Activated CD4-positive, alpha-beta T cell treated with anti-CD3 and anti-CD28 coated beads for 36 hours (primary cell): ENCODE measurements around the gene RHBDD3. TPM values are rescaled to one million over a fixed set of nuclear protein-coding genes. Genes with fewer than 3 reads are reported as not detected.

ENCODE experiments used
- ATAC-seq: fragments of 200-7000 bp; cut with Tn5 transposase; one replicate; pipeline ENCODE4 v1.10.0; 2021; ENCODE audit warnings: mild to moderate bottlenecking, moderate library complexity
- CTCF ChIA-PET: fragments of 350-600 bp; sonication (Branson Sonifier 250); formaldehyde crosslinking; loops from one replicate; lab custom pipeline; 2021; ENCODE audit warnings: antibody characterized with exemption; lab: Charles Lee
- POLR2A ChIA-PET: fragments of 350-600 bp; sonication (Branson Sonifier 250); formaldehyde crosslinking; loops from one replicate; lab custom pipeline; 2021; ENCODE audit warnings: antibody characterized with exemption, inconsistent platforms; lab: Charles Lee
- DNase-seq: peaks from one replicate; pipeline ENCODE4 v3.0.0-alpha.2; 2020
- H3K27ac Mint-ChIP-seq: one replicate; pipeline ENCODE4 v1.8.0; 2021; ENCODE audit warnings: mixed read lengths
- H3K27me3 Mint-ChIP-seq: one replicate; pipeline ENCODE4 v1.8.0; 2021; ENCODE audit warnings: mixed read lengths
- H3K36me3 Mint-ChIP-seq: one replicate; pipeline ENCODE4 v1.8.0; 2021; ENCODE audit warnings: low read depth, mixed read lengths
- H3K4me1 Mint-ChIP-seq: one replicate; pipeline ENCODE4 v1.8.0; 2021; ENCODE audit warnings: mixed read lengths
- H3K4me3 Mint-ChIP-seq: one replicate; pipeline ENCODE4 v1.8.0; 2021; ENCODE audit warnings: mild to moderate bottlenecking, moderate library complexity, mixed read lengths
- H3K9me3 Mint-ChIP-seq: one replicate; pipeline ENCODE4 v1.8.0; 2021; ENCODE audit warnings: low read depth, mixed read lengths
- intact Hi-C, 2 experiments: fragments of 100-400 bp; cut with DNase I in 1 of 2; cut with micrococcal nuclease in 1 of 2; formaldehyde crosslinking; loops; one replicate each; pipeline versions ENCODE4 v1.14.2 to v1.15.1; 2022 to 2024; cut with DNase I, micrococcal nuclease
- total RNA-seq, 2 experiments: library from RNA; stranded (reverse); gene quantifications; one replicate each; pipeline ENCODE4 v1.2.3, GENCODE V29; 2021

The RHBDD3 gene
- total RNA-seq, 2 experiments from 2014 or later: 23.2 to 25.3 TPM

DNA sequence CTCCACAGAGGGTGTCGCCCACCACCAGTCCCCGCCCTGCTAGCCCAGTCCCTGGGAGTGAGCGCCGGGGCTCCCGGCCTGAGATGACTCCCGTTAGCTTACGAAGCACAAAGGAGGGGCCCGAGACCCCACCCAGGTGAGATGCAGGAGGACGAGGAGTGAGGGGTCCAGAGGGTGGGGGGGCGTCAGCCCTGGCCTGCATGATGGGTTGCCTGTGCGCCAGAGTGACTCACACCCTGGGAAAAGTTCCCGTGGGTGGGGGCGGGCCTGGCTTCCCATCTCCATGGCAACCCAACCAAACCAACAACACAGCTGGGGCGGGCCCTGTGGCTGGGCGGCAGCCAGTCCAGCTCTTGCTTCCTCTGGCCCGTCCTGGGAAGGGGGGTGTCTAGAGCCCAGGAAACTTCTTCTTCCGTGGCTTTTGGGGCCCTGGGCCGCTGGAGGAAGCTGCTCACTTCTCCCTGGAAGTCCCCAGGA, 43.1 kb upstream of the RHBDD3 start:
- no peak overlapping the region for H3K27ac Mint-ChIP-seq

DNA sequence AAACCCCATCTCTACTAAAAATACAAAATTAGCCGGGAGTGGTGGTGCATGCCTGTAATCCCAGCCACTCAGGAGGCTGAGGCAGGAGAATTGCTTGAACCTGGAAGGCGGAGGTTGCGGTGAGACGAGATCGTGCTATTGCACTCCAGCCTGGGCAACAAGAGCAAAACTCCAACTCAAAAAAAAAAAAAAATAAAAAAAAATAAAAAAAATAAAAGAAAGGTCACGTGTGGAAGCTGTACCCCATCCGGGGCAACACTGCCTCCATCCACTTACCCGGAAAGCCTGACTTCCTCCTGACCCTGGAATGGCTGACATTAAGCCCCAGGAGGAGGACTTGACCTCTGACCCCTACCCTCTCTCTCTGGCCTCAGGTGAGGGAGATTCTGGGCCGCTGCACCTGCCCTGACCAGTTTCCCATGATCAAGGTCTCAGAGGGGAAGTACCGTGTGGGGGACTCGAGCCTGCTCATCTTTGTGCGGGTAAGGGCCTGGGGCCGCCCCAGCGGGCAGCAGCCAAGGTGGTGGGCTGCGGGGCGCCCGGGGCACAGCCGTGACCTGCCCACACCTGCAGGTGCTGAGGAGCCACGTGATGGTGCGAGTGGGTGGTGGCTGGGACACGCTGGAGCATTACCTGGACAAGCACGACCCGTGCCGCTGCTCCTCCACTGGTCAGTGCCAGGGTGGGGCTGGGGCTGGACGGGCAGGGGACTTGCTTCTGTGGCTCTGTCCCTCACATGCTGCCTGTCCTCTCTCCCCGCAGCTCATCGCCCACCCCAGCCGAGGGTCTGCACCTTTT, 42.5 kb upstream of the RHBDD3 start:
- Mint-ChIP-seq H3K4me1 (peaks cover 32% of the 10 kb centered on the region), H3K36me3 (no peaks in the 10 kb centered on the region), H3K27ac (no peak overlapping the region), H3K4me3 (no peak overlapping the region), H3K9me3 (no peaks in the 10 kb centered on the region), H3K27me3 (peaks cover 34% of the 10 kb centered on the region)
- intact Hi-C loops: no loop called here
- ChIA-PET POLR2A (no interaction called here), CTCF (interaction anchor here (0.6 kb wide), 1 partner anchor 60 kb away, joined by 3 read pairs; no protein-coding TSS in a partner anchor)
- no peak for ATAC-seq
- DNase-seq: no peak

More for the DNA sequence above, 43.1 kb upstream of the RHBDD3 start:
- Mint-ChIP-seq H3K4me3 (no peak overlapping the region), H3K4me1 (peaks cover 31% of the 10 kb centered on the region), H3K36me3 (no peaks in the 10 kb centered on the region), H3K9me3 (no peaks in the 10 kb centered on the region), H3K27me3 (peaks cover 29% of the 10 kb centered on the region)
- ATAC-seq: peak; percentile 52
- ChIA-PET CTCF (interaction anchor here (0.6 kb wide), 1 partner anchor 60 kb away, joined by 3 read pairs; no protein-coding TSS in a partner anchor), POLR2A (no interaction called here)
- DNase-seq: peak; percentile 86
- intact Hi-C loops: no loop called here

DNA sequence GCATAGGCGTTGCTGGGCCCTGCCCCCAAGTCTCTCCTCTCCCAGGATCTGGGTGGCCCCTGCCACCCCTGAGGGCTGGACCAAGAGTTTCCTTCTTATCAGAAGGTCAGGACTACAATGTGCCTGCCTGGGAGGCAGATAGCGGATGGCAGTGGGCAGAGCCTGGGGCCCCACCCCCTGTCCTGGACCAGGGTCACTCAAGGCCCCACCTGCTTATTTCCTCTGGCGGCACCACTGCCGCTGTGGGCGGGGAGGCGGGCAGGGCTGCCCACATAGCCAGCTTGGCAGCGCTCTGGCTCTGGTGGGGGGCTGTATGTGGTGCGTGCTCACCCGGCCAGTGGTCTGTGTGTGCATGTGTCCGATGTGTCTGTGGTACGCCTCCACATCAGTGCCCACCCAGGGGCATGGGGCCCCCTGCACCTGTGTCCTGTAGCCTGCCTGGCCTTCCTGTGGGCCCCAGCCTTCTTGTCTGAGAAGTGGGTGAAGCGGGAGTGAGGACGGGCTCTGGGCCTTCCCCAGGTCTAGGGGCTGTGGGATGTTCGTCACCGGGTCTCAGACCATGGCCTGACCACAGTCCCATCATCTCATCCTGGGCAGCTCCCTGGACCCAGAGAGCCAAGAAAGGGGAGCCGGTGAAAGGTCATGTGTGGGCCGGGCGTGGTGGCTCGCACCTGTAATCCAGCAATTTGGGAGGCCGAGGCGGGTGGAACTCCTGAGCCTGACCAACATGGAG, 41.7 kb upstream of the RHBDD3 start:
- intact Hi-C loops: loop anchor here in 1 of 2 experiments (5.0 kb wide), 1 partner anchor 37 kb away; no protein-coding TSS in a partner anchor
- Mint-ChIP-seq H3K36me3 (no peaks in the 10 kb centered on the region), H3K9me3 (no peaks in the 10 kb centered on the region), H3K27ac (no peak overlapping the region), H3K4me1 (peaks cover 30% of the 10 kb centered on the region), H3K4me3 (no peak overlapping the region), H3K27me3 (peaks cover 35% of the 10 kb centered on the region)
- CTCF ChIA-PET: no interaction called here
- ATAC-seq (no peak), DNase-seq (no peak)
- POLR2A ChIA-PET: no interaction called here

DNA sequence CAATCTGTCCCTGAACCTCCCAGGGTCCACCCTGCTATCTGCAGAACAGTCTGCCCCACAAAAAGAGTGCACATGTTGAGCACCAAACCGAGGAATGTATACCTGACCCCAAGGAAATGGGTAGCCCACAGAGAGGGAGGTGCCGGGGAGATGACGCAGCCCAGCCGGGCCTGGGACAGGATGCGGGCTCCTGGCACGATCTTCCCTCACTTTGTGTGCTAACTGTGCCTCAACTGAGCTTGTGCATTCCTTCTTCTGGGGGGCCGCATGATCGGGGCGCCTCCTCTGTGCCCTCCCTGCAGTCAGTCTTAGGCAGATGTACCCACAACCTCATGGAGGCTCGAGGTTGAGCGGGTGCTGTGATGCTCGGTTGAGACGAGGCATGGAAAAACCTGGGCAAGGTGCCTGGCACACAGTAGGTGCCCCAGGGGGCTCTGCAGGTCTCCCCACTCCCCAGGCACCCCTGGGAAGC, 41.0 kb upstream of the RHBDD3 start:
- Mint-ChIP-seq H3K27me3 (peaks cover 32% of the 10 kb centered on the region), H3K36me3 (no peaks in the 10 kb centered on the region), H3K4me1 (peaks cover 23% of the 10 kb centered on the region), H3K9me3 (no peaks in the 10 kb centered on the region), H3K4me3 (no peak overlapping the region), H3K27ac (no peak overlapping the region)
- ChIA-PET CTCF (interaction anchor here (1.1 kb wide), 1 partner anchor 21 kb away, joined by 3 read pairs; no protein-coding TSS in a partner anchor), POLR2A (interaction anchor here (0.6 kb wide), 1 partner anchor 16 kb away, joined by 7 read pairs; no protein-coding TSS in a partner anchor)
- DNase-seq (peak; percentile 53), ATAC-seq (no peak)
- intact Hi-C loops: loop anchor here in 1 of 2 experiments (5.0 kb wide), 1 partner anchor 37 kb away; no protein-coding TSS in a partner anchor

DNA sequence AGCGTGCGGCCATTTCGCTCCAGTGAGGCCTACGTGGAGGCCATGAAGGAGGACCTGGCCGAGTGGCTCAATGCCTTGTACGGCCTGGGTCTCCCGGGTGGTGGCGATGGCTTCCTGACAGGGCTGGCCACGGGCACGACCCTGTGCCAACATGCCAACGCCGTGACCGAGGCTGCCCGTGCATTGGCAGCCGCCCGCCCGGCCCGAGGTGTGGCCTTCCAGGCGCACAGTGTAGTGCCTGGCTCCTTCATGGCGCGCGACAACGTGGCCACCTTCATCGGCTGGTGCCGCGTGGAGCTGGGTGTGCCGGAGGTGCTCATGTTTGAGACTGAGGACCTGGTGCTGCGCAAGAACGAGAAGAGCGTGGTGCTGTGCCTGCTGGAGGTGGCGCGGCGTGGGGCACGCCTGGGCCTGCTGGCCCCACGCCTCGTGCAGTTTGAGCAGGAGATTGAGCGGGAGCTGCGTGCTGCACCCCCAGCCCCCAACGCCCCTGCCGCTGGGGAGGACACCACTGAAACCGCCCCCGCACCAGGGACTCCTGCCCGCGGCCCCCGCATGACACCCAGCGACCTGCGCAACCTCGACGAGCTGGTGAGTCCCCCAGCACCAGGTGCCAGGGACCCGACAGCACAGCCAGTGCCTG, 40.5 kb upstream of the RHBDD3 start:
- intact Hi-C loops: loop anchor here in 1 of 2 experiments (5.0 kb wide), 1 partner anchor 36 kb away; no protein-coding TSS in a partner anchor
- DNase-seq (no peak), ATAC-seq (no peak)
- H3K36me3 Mint-ChIP-seq: no peaks in the 10 kb centered on the region
- no peaks in the 10 kb centered on the region for H3K9me3 Mint-ChIP-seq
- H3K4me1 Mint-ChIP-seq: peaks cover 19% of the 10 kb centered on the region
- no peak overlapping the region for H3K4me3 Mint-ChIP-seq
- ChIA-PET POLR2A (interaction anchor here (0.6 kb wide), 1 partner anchor 16 kb away, joined by 7 read pairs; no protein-coding TSS in a partner anchor), CTCF (interaction anchor here (1.1 kb wide), 1 partner anchor 22 kb away, joined by 3 read pairs; no protein-coding TSS in a partner anchor)
- H3K27me3 Mint-ChIP-seq: peaks cover 26% of the 10 kb centered on the region
- no peak overlapping the region for H3K27ac Mint-ChIP-seq

DNA sequence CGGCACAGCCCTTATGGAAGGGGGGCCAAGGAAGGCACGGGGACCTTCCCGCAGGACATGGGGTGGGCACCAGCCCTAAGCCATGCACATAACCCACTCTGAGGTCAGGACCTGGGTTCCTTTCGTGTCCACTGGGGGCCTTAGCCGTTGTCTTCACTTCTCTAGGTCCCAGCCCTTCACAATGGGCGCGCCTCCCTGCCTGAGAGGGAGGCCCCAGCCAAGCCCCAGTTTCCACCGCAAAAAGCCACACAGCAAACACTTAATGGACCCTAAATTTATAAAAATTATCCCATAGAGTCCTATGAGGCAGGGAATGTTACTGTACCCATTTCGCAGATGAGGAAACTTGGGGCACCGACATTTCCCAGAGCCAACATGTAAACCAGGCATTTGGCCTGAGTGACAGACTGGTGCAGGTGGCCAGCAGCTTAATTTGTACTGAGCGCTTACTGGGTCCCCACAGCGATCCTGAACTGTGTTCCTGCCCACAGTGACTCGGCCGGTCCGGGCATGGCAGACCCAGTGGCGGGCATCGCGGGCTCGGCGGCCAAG, 39.9 kb upstream of the RHBDD3 start:
- DNase-seq: no peak
- no peak for ATAC-seq
- no peak overlapping the region for H3K27ac Mint-ChIP-seq
- no peaks in the 10 kb centered on the region for H3K9me3 Mint-ChIP-seq
- no peaks in the 10 kb centered on the region for H3K36me3 Mint-ChIP-seq
- H3K4me1 Mint-ChIP-seq: peaks cover 14% of the 10 kb centered on the region
- ChIA-PET POLR2A (no interaction called here), CTCF (interaction anchor here (1.1 kb wide), 1 partner anchor 23 kb away, joined by 3 read pairs; no protein-coding TSS in a partner anchor)
- intact Hi-C loops: loop anchor here in 1 of 2 experiments (5.0 kb wide), 1 partner anchor 35 kb away; no protein-coding TSS in a partner anchor
- H3K27me3 Mint-ChIP-seq: peaks cover 20% of the 10 kb centered on the region
- H3K4me3 Mint-ChIP-seq: peak overlapping the region; percentile 50

DNA sequence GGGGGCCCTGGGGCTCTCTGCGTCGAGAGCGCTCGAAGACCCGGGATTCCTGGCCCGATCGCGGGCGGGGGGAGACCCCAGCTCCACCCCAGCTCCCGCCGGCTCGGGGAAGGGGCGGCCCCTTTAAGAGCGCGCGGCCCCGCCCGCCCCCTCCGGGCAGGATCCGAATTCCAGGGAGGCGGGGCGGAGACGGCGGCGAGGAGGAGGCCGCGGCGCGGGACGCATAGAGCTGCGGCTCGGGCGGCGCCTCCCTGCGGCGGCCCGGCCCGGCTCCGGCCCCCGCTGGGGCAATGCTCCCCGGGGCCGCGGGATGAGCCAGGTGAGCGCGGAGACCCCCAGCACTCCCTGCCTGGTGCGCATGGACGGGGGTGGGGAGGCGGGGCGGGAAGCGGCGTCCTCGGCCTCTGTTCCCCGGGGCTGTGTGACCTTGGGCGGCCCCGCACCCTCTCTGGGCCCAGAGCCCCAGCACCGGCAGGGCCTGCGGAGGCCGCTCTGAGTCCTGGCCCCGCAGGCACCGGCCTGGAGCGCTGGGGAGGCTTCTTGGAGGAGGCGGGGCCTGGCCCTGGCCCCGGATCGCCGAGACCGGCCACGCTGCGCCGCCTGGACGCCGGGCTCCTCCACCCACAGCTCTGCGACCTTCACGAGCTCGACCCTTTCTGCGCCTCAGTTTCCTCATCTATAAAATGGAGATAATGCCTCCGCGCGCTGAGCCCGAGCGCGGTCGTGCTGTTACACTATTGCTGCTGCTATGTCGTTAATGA, 39.2 kb upstream of the RHBDD3 start:
- Mint-ChIP-seq H3K4me3 (peak overlapping the region; percentile 63), H3K9me3 (no peaks in the 10 kb centered on the region), H3K4me1 (peaks cover 14% of the 10 kb centered on the region), H3K27me3 (peaks cover 17% of the 10 kb centered on the region), H3K27ac (no peak overlapping the region), H3K36me3 (no peaks in the 10 kb centered on the region)
- ATAC-seq: peak; percentile 40
- peak; percentile 66 for DNase-seq
- ChIA-PET CTCF (interaction anchor here (0.6 to 1.2 kb wide), 2 partner anchors 20 to 944 kb away, joined by 3 to 4 read pairs; no protein-coding TSS in a partner anchor), POLR2A (no interaction called here)
- intact Hi-C loops: loop anchor here in 1 of 2 experiments (5.0 kb wide), 1 partner anchor 35 kb away; no protein-coding TSS in a partner anchor

DNA sequence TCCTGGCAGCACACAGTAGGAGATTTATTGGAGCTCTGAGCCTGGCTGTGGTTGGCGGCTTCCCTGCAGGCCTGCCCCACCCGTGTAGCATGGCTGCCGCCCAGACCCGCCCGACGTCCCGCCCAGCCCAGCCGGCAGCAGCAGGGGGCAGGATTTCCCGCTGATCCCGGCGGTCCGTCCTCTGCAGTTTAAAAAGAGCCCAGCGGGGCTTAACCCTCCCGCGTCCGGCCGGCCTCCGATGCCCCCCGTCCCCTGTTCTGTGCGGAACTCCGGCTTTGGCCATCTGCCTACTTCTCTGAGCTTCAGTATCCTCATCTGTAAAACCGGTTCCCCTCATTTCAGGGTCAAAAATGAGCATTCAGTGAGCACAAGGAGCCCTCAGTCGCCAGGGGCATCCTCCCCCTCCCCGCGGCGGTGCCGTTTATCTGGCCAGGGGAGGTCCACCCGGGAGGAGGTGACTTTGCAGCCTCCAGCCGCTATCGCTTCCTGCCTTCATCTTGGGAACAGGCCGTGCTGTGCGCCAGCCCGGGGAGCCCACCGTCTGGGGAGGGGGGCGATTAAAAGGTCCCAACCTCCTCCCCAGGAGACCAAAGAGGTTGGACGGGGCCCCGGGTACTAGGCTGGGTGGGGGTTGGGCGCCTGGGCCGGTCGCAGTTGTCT, 38.5 kb upstream of the RHBDD3 start, which contains the start of gene GAS2L1:
GAS2L1 (plus strand) TSS at position 476 of the 660 bp plus-strand sequence. CDS start 1,456 bp downstream, outside the sequence.
- peak; percentile 76 for DNase-seq
- H3K27ac Mint-ChIP-seq: no peak within 1 kb of the TSS
- peak; percentile 58 for ATAC-seq
- ChIA-PET CTCF (interaction anchor here (0.6 to 1.2 kb wide), 3 partner anchors 19 to 945 kb away, joined by 3 to 4 read pairs (median 3); no protein-coding TSS in a partner anchor), POLR2A (no interaction called here)
- peaks cover 2% of the 10 kb centered on the region for H3K36me3 Mint-ChIP-seq
- no peaks in the 10 kb centered on the region for H3K9me3 Mint-ChIP-seq
- intact Hi-C loops: loop anchor here in 1 of 2 experiments (5.0 kb wide), 1 partner anchor 34 kb away; no protein-coding TSS in a partner anchor
- peak within 1 kb of the TSS; percentile 63 for H3K4me3 Mint-ChIP-seq
- H3K4me1 Mint-ChIP-seq: peaks cover 14% of the 10 kb centered on the region
- H3K27me3 Mint-ChIP-seq: peaks cover 17% of the 10 kb centered on the region

DNA sequence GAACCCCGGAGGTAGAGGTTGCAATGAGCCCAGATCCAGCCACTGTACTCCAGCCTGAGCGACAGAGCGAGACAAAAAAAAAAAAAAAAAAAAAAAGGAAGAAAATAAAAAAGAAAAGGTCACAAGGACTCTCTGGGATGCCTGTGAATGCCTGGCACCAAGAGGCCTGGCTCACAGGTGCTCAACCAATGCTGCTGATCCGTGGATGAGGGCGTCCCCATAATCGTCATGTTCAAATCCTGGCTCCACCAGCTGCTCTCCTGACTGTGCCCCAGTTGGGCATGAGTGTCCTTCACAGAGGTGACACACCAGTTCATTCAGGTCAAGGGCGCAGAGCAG, 38.0 kb upstream of the RHBDD3 start:
- POLR2A ChIA-PET: no interaction called here
- Mint-ChIP-seq H3K27ac (no peak overlapping the region), H3K4me3 (peak overlapping the region; percentile 63), H3K36me3 (peaks cover 7% of the 10 kb centered on the region), H3K4me1 (peaks cover 10% of the 10 kb centered on the region), H3K9me3 (no peaks in the 10 kb centered on the region), H3K27me3 (peaks cover 17% of the 10 kb centered on the region)
- CTCF ChIA-PET: interaction anchor here (0.7 kb wide), 1 partner anchor 36 kb away, joined by 3 read pairs; no protein-coding TSS in a partner anchor
- ATAC-seq (no peak), DNase-seq (no peak)
- intact Hi-C loops: loop anchor here in 1 of 2 experiments (5.0 kb wide), 1 partner anchor 34 kb away; no protein-coding TSS in a partner anchor
